GM19395 (cell line): ENCODE data around the gene HNRNPCL1.
"Not testable (repeated sequence)": the region's sequence is repeated elsewhere in the genome, so short reads cannot be mapped to it uniquely, and the experiment has no call there.

ENCODE experiments used
- ATAC-seq: cut with Tn5 transposase; IDR thresholded peaks from one replicate; pipeline ENCODE4 v1.9.1; 2021; ENCODE audit warnings: mild to moderate bottlenecking, moderate library complexity; ENCODE audit not compliant: unreplicated experiment

Gene HNRNPCL1

GRCh38 chr1:12848620-12849019, at the start of gene HNRNPCL1:
Gene HNRNPCL1, minus strand, starts transcription at chr1:12848720. Its CDS starts 431 bp downstream, at chr1:12848289.
- not testable (repeated sequence) for ATAC-seq

GRCh38 chr1:12898170-12898569, 49.6 kb upstream of the HNRNPCL1 start, which contains the start of gene PRAMEF10:
Gene PRAMEF10, minus strand, starts transcription at chr1:12898270. Its CDS starts 2,423 bp downstream, at chr1:12895847.
- not testable (repeated sequence) for ATAC-seq

DNA sequence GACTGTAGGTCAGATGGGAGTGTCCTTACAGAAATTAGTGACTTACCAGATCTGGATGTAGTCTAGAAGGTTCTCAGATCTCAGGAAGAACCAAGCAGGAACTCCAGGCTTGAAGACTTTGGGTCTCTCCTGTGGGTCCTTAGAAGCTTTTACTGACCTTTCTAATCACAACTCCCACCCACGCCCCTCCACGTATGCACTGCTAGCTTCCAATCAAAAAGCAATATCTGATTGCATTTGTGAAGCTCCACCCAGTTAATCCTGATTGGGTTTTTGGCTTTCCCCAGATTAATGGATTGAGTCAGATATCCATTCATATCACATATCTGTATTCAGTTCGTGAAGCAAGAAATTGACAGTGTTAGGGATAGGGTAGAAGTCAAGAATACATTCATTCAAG, 37.6 kb upstream of the HNRNPCL1 start, which contains the start of gene PRAMEF4:
Gene PRAMEF4 (minus strand): TSS at position 101 of the 400 bp plus-strand sequence. CDS start 2,807 bp downstream, outside the sequence.
- not testable (repeated sequence) for ATAC-seq

GRCh38 chr1:12878453-12878852, 29.9 kb upstream of the HNRNPCL1 start:
- ATAC-seq: not testable (repeated sequence)

DNA sequence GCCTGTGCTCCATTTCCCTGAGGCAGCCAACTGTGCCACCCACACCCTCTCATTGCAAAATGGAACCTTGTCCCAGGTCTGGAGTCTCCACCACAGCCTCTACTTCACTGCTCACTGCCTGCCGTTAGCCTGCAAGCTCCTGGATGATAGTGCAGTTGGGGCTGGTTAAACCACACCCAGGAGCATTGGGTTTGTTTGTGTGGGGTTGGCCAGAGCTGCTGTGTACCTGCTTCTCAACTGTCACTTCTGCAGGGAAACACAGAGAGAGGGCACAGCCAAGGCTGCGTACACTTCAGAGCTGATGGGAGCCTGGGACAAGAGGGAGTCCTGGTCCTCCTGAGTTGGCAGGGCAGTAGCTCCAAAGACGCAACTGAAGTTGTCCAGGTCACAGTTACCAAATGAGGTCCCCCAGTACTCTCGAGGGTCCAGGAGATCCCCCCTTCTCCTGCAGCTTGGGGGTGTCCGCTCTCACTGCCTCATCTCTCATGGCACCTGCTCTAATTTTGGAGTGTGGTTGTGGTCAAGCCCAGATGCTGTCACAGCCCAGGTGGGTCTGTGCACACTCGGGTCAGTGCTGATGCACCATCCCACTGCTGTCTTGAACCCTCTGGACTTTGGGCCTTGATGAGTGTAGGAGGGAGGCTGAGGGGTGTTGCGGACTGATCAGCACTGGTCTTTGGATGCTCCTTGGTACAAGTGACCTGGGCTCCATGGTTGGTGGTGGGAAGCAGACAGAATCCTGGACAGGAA, 14.8 kb upstream of the HNRNPCL1 start:
- ATAC-seq: not testable (repeated sequence)

GRCh38 chr1:12856786-12857185, 8.3 kb upstream of the HNRNPCL1 start, which contains the start of gene PRAMEF2:
Gene PRAMEF2, plus strand, starts transcription at chr1:12857086. Its CDS starts 1,924 bp downstream, at chr1:12859010.
- not testable (repeated sequence) for ATAC-seq

DNA sequence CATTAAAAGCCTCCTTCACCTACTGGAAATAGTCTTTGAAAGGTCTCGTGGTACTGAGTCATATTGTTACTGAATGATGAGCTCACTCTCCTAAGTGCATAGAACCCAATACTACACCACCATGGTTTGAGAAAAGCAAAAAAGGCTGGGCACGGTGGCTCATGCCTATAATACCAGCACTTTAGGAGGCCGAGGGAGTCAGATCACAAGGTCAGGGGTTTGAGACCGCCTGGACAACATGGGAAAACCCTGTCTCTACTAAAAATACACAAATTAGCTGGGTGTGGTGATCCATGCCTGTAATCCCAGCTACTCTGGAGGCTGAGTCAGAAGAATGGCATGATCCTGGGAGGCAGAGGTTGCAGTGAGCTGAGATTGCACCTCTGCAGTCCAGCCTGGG, 3.3 kb upstream of the HNRNPCL1 start:
- ATAC-seq: no peak

DNA sequence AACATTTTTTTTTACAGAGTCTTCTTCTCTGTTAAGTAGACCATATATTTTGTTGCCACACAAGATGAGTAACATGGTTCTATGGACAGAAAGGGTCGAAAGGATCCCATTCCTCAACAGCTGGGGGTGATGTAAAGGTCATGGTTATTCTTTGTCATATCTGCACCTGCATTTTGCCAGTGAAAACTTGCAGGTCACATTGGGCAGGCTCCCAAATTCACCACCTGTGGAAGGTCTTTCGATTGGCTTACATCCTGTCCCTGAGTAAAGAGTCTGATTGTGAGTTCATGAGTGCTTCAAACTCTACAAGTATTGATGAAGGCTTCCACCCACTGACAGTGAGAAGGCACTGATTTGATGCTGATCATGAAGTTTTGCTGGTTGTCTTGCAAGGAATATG, 15.3 kb downstream of the HNRNPCL1 start:
- not testable (repeated sequence) for ATAC-seq

DNA sequence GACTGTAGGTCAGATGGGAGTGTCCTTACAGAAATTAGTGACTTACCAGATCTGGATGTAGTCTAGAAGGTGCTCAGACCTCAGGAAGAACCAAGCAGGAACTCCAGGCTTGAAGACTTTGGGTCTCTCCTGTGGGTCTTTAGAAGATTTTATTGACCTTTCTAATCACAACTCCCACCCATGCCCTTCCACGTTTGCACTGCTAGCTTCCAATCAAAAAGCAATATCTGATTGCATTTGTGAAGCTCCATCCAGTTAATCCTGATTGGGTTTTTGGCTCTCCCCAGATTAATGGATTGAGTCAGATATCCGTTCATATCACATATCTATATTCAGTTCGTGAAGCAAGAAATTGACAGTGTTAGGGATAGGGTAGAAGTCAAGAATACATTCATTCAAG, 17.2 kb downstream of the HNRNPCL1 start, which contains the start of gene PRAMEF11:
Gene PRAMEF11 (minus strand): TSS at position 101 of the 400 bp plus-strand sequence. CDS start 2,621 bp downstream, outside the sequence.
- ATAC-seq: not testable (repeated sequence)

DNA sequence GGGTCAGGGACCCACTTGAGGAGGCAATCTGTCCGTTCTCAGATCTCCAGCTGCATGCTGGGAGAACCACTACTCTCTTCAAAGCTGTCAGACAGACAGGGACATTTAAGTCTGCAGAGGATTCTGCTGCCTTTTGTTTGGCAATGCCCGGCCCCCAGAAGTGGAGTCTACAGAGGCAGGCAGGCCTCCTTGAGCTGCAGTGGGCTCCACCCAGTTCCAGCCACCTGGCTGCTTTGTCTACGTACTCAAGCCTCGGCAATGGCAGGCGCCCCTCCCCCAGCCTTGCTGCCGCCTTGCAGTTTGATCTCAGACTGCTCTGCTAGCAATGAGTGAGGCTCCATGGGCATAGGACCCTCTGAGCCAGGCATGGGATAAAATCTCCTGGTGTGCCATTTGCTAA, 29.5 kb downstream of the HNRNPCL1 start:
- ATAC-seq: not testable (repeated sequence)

GRCh38 chr1:12811409-12811784, 37.1 kb downstream of the HNRNPCL1 start:
- no peak for ATAC-seq

DNA sequence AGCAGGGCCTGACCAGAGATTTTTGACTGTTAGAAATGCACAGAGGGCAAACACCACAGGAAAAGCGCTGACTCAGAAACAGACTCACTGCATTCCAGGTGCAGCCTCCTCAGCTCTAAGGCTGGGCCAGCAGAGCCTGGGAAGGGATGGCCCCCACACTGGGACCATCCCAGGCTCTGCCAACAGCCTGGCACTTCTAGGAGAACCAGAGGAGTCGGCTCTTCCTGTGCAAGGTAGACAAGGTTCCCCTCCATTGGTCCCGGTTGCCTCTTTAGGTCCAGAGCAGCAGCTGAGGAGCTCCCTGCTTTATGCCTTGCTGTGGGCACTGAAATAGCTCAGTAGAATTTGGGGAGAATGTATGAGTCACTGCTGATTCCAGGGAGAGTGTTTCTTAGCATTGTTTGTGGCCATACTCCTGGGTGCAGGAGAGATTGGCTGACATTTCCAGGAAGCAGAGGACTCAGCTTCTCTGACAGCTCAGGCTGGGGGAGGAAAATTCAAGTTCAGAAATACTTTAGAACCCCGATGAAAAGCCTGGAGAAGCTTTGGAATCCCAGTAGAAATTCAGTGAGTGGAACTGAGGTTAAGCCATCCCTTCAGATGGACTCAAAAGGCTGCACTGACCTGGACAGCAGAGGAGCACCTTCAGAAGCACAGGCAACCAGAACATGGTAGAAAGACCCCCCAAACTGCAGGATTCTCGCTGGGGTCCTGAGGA, 37.7 kb downstream of the HNRNPCL1 start:
- ATAC-seq: no peak

DNA sequence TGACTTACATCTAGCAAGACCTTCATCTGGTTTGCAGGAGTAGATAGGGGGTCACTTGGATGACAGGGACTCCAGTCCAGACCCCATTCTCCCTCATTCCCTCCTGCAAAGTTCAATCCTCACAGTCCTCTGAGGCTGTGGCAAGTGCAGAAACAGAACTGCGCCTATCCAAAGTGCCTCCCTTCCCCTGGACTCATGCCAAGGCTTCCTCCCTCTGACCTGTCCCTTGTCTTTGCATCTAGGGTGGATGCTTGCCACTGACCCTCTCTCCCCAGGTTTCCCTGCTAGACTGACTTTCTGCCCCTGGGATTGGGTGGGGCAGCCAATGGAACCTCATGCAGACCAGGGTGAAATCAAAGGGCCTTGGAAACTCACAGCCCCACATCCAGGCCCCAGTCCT, 38.6 kb downstream of the HNRNPCL1 start:
- ATAC-seq: no peak

DNA sequence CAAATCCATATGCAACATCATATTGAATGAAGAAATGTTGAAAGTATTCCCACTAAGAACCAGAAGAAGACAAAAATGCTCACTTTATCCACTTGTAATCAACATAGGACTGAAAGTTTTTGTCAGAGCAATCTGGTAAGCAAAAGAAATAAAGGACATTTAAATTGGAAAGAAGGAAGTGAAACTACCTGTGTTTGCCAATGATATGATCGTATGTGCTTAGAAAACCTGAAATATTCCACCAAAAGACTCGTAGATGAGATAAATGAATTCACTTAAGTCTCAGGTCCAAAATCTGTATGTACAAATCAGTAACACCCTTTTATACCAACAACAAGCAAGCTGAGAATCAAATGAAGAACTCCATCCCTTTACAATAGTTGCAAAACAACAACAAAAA, 48.8 kb downstream of the HNRNPCL1 start:
- no peak for ATAC-seq

GRCh38 chr1:12798911-12799310, 49.6 kb downstream of the HNRNPCL1 start:
- no peak for ATAC-seq
